Measurements from ENCODE around the gene ZNF853. TPM values are rescaled to one million over a fixed set of nuclear protein-coding genes. Genes with fewer than 3 reads are reported as not detected.
"Not testable (repeated sequence)": the region's sequence is repeated elsewhere in the genome, so short reads cannot be mapped to it uniquely, and the experiment has no call there.

The ZNF853 gene
- total RNA-seq, 3 donors from 2014 or later, result 2.2 to 3.5 (median 3.0) TPM

DNA sequence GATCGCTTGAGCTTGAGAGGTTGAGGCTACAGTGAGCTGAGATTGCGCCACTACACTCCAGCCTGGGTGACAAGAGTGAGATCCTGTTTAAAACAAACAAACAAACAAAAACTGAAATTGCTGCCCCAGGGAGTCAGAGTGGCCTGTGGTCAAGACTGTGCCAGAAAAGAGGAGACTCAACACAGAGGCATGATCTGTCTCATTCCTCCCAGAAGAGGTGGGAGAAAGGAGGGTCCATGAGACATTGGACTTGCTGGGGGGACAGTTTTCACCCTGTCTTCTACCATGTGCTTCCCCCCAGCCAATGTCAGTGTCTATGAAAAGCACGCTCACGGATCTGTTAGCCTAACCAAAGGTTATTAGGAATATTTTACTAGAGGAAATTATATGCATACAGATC lies 3.2 kb downstream of the ZNF853 start:
- ATAC-seq (no peak), DNase-seq (no peak)
- H3K9me3 Mint-ChIP-seq, result no peaks in the 10 kb centered on the region
- H3K4me3 Mint-ChIP-seq, result no peak overlapping the region
- peaks cover 7% of the 10 kb centered on the region for H3K36me3 Mint-ChIP-seq (ENCODE audit: insufficient read depth)
- peaks cover 37% of the 10 kb centered on the region for H3K4me1 Mint-ChIP-seq (ENCODE audit: low read depth)
- peaks cover 5% of the 10 kb centered on the region for H3K27me3 Mint-ChIP-seq (ENCODE audit: low read depth)

DNA sequence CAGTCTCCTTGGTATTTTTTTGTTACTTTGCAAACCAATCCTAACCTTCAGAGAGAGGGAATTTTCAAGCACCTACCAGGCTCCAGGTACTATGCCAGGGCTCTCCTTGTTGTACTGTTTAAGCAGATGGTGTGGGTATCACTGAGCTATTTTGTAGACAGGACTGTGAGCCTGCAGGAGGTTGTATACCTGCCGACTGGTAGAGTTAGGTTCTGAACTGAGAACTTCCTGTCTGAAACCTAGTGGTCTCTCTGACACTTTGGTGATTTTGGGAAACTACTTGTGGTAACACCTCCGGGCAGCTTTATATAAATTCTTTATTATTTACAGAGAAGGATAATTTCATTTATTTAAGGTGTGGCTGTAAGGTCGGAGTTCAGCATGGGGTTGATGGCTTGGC lies 4.6 kb downstream of the ZNF853 start:
- H3K27me3 Mint-ChIP-seq (ENCODE audit: low read depth), result peaks cover 2% of the 10 kb centered on the region
- H3K36me3 Mint-ChIP-seq (ENCODE audit: insufficient read depth), result peaks cover 7% of the 10 kb centered on the region
- H3K4me1 Mint-ChIP-seq (ENCODE audit: low read depth), result peaks cover 43% of the 10 kb centered on the region
- ATAC-seq, result no peak
- no peak for DNase-seq
- H3K9me3 Mint-ChIP-seq, result no peaks in the 10 kb centered on the region
- H3K4me3 Mint-ChIP-seq, result no peak overlapping the region

- Mint-ChIP-seq H3K4me3 (peak overlapping the region; percentile 45), H3K9me3 (no peaks in the 10 kb centered on the region), H3K36me3 (ENCODE audit: insufficient read depth) (peaks cover 7% of the 10 kb centered on the region), H3K27me3 (ENCODE audit: low read depth) (peaks cover 2% of the 10 kb centered on the region), H3K4me1 (ENCODE audit: low read depth) (peaks cover 43% of the 10 kb centered on the region)
- no peak for DNase-seq
- no peak for ATAC-seq
These were observed 6.1 kb downstream of the ZNF853 start for GRCh38 chr7:6621195-6622133.

DNA sequence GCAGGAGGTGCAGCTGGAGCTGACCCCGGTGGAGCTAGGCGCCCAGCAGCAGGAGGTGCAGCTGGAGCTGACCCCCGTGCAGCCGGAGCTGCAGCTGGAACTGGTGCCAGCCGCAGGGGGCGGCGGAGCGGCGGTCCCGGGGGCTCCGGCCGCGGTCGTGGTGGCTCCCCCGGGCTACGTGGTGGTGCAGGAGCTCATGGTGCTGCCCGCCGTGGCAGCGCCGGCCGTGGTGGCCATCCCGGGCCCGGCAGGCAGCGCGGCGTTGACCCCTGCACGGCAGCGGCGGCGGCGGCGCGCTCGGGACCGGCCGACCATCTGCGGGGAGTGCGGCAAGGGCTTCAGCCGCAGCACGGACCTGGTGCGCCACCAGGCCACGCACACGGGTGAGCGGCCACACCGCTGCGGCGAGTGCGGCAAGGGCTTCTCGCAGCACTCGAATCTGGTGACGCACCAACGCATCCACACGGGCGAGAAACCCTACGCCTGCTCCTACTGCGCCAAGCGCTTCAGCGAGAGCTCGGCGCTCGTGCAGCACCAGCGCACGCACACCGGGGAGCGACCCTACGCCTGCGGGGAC lies 6.8 kb downstream of the ZNF853 start:
- H3K36me3 Mint-ChIP-seq (ENCODE audit: insufficient read depth), result peaks cover 7% of the 10 kb centered on the region
- H3K4me1 Mint-ChIP-seq (ENCODE audit: low read depth), result peaks cover 43% of the 10 kb centered on the region
- no peaks in the 10 kb centered on the region for H3K9me3 Mint-ChIP-seq
- no peak overlapping the region for H3K4me3 Mint-ChIP-seq
- DNase-seq (no peak), ATAC-seq (no peak)
- no peaks in the 10 kb centered on the region for H3K27me3 Mint-ChIP-seq (ENCODE audit: low read depth)

DNA sequence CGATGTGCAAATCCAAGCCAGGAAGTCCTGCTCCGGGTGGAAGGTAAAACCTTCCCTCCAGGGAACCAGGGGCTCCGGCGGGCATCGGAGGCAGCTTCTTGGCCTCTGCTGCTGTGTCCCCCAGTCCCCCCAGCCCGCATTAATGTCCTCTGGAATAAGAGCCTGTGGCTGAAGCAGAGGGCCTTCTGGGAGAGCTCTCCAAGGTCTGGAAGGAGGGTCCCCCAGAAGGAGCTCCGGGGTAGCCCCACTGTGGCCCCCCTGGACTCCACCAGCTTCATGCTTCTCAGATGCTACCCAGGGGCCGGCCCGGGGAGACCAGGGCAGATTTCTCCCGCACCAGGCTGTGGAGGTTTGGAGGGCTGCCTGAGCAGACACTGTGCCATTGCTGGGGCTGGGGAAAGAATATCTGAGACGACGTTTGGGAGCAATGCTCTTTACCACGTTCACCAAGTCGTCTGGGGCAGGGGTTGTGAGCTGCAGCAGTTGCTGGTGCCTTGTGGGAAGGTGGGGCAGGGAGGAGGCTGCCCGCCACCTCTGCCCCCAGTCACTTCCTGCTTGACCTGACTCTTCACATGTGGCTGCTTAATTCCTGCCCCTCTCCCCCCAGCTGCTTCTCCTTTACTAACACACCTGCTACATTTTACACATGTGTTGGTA lies 8.3 kb downstream of the ZNF853 start:
- ATAC-seq, result peak; percentile 68 to 78
- Mint-ChIP-seq H3K27me3 (ENCODE audit: low read depth) (no peaks in the 10 kb centered on the region), H3K4me3 (peak overlapping the region; percentile 54), H3K9me3 (no peaks in the 10 kb centered on the region), H3K36me3 (ENCODE audit: insufficient read depth) (peaks cover 7% of the 10 kb centered on the region), H3K4me1 (ENCODE audit: low read depth) (peaks cover 39% of the 10 kb centered on the region)
- no peak for DNase-seq

GRCh38 chr7:6624246-6624611 lies 8.8 kb downstream of the ZNF853 start:
- ATAC-seq (no peak), DNase-seq (no peak)
- H3K27me3 Mint-ChIP-seq (ENCODE audit: low read depth), result no peaks in the 10 kb centered on the region
- H3K4me1 Mint-ChIP-seq (ENCODE audit: low read depth), result peaks cover 39% of the 10 kb centered on the region
- no peaks in the 10 kb centered on the region for H3K9me3 Mint-ChIP-seq
- H3K4me3 Mint-ChIP-seq, result peak overlapping the region; percentile 54
- peaks cover 7% of the 10 kb centered on the region for H3K36me3 Mint-ChIP-seq (ENCODE audit: insufficient read depth)

- Mint-ChIP-seq H3K36me3 (ENCODE audit: insufficient read depth) (no peaks in the 10 kb centered on the region), H3K27me3 (ENCODE audit: low read depth) (no peaks in the 10 kb centered on the region), H3K4me3 (no peak overlapping the region), H3K4me1 (ENCODE audit: low read depth) (peaks cover 14% of the 10 kb centered on the region), H3K9me3 (no peaks in the 10 kb centered on the region)
- ATAC-seq (no peak), DNase-seq (no peak)
These were observed 12.6 kb downstream of the ZNF853 start for GRCh38 chr7:6628045-6628444.

GRCh38 chr7:6630007-6630849 lies 14.8 kb downstream of the ZNF853 start:
- no peaks in the 10 kb centered on the region for H3K36me3 Mint-ChIP-seq (ENCODE audit: insufficient read depth)

GRCh38 chr7:6631605-6632004 lies 16.2 kb downstream of the ZNF853 start:
- Mint-ChIP-seq H3K4me1 (ENCODE audit: low read depth) (peaks cover 1% of the 10 kb centered on the region), H3K9me3 (no peaks in the 10 kb centered on the region), H3K36me3 (ENCODE audit: insufficient read depth) (no peaks in the 10 kb centered on the region), H3K4me3 (no peak overlapping the region), H3K27me3 (ENCODE audit: low read depth) (no peaks in the 10 kb centered on the region)
- ATAC-seq (peak in 1 of 2 donors; percentile 43), DNase-seq (no peak)

More at GRCh38 chr7:6630007-6630849, 14.8 kb downstream of the ZNF853 start:
- no peak overlapping the region for H3K4me3 Mint-ChIP-seq
- H3K4me1 Mint-ChIP-seq (ENCODE audit: low read depth), result no peaks in the 10 kb centered on the region
- H3K27me3 Mint-ChIP-seq (ENCODE audit: low read depth), result no peaks in the 10 kb centered on the region
- no peak for DNase-seq
- no peak for ATAC-seq
- no peaks in the 10 kb centered on the region for H3K9me3 Mint-ChIP-seq

- no peak for ATAC-seq
- Mint-ChIP-seq H3K4me1 (ENCODE audit: low read depth) (peaks cover 15% of the 10 kb centered on the region), H3K4me3 (no peak overlapping the region), H3K9me3 (no peaks in the 10 kb centered on the region), H3K27me3 (ENCODE audit: low read depth) (no peaks in the 10 kb centered on the region), H3K36me3 (ENCODE audit: insufficient read depth) (peaks cover 2% of the 10 kb centered on the region)
- no peak for DNase-seq
These were observed 18.6 kb downstream of the ZNF853 start for GRCh38 chr7:6634021-6634420.

DNA sequence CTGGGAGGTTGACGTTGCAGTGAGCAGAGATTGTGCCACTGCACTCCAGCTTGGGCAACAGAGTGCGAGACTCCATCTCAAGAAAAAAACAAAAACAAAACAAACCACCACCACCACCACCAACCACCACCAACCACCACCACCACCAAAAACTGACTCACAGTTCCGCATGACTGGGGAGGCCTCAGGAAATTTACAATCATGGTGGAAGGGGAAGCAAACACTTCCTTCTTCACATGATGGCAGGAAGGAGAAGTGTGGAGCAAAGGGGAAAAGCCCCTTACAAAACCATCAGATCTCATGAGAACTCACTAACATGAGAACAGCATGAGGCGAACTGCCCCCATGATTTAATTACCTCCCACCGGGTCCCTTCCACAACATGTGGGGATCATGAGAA lies 19.6 kb downstream of the ZNF853 start:
- not testable (repeated sequence) for H3K27me3 Mint-ChIP-seq (ENCODE audit: low read depth); ATAC-seq; DNase-seq; H3K9me3 Mint-ChIP-seq
- H3K4me3 Mint-ChIP-seq, result peak overlapping the region; percentile 78
- peaks cover 23% of the 10 kb centered on the region for H3K4me1 Mint-ChIP-seq (ENCODE audit: low read depth)
- H3K36me3 Mint-ChIP-seq (ENCODE audit: insufficient read depth), result peaks cover 10% of the 10 kb centered on the region

GRCh38 chr7:6636741-6637543 lies 21.5 kb downstream of the ZNF853 start, which contains the start of gene ZNF316:
TSS of gene ZNF316 (plus strand) at chr7:6637318. CDS start at chr7:6642410, 5,092 bp downstream.
- peak within 1 kb of the TSS; percentile 88 for H3K4me3 Mint-ChIP-seq
- peaks cover 27% of the 10 kb centered on the region for H3K4me1 Mint-ChIP-seq (ENCODE audit: low read depth)
- no peaks in the 10 kb centered on the region for H3K9me3 Mint-ChIP-seq
- peaks cover 16% of the 10 kb centered on the region for H3K36me3 Mint-ChIP-seq (ENCODE audit: insufficient read depth)
- ATAC-seq (peak; percentile 71 to 74), DNase-seq (peak; percentile 54)
- H3K27me3 Mint-ChIP-seq (ENCODE audit: low read depth), result no peaks in the 10 kb centered on the region

- Mint-ChIP-seq H3K36me3 (ENCODE audit: insufficient read depth) (peaks cover 17% of the 10 kb centered on the region), H3K27me3 (ENCODE audit: low read depth) (no peaks in the 10 kb centered on the region), H3K9me3 (no peaks in the 10 kb centered on the region), H3K4me1 (ENCODE audit: low read depth) (peaks cover 27% of the 10 kb centered on the region), H3K4me3 (peak overlapping the region; percentile 88)
- DNase-seq (peak; percentile 50), ATAC-seq (peak; percentile 77 to 81)
These were observed 22.3 kb downstream of the ZNF853 start for GRCh38 chr7:6637544-6638229.
